TTC549 (cell line): ENCODE results near the gene ANAPC7.
"Not testable (repeated sequence)": the region's sequence is repeated elsewhere in the genome, so short reads cannot be mapped to it uniquely, and the experiment has no call there.

ENCODE experiments used
- FAIRE-seq: peaks from 2 replicates; lab custom pipeline; 2012; peaks lifted over from hg19 to GRCh38; lab: Jason Lieb, UNC

The ANAPC7 gene

DNA sequence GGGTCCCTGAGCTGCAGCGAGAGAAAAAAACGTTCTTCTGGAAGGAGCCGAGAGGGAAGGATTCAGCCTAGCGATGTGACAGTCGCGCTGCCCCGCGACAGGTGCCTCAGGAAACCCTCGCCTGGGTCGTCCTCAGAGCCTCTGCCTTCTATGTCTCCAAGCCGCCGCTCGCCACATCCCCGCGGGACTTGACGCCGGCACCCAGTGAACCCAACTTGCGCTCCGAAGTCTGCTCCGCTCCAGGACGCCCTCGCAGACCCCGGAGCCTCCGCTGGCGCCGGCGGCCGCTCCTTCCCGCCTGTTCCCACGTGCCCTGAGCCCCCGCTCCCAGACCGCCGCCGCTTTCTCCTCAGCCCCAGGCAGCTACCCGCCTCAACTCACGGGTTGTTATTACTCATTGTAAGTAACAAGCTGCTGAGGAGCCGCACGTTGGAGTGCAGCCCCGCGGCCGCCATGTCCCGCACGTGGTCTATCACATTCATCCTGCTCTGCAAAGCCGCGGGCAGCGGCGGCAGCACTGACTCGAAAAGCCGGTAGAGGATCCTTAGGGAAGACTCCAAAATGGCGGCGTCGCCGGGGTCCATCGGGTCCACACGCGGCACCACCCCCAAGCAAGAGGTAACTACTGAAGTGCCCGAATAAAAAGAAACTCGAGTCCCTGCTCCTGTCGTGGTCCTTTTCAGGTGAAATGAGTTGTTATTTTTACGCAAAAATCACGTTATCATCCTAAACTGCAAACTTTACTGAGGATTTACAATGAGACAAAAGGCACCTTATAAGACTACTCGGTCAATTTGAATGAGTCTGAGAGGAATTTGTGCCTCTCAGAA, at the start of gene ANAPC7:
TSS of gene ANAPC7 (minus strand) at position 563 of the 830 bp plus-strand sequence. CDS start at position 482, 81 bp downstream.
- FAIRE-seq = no peak

DNA sequence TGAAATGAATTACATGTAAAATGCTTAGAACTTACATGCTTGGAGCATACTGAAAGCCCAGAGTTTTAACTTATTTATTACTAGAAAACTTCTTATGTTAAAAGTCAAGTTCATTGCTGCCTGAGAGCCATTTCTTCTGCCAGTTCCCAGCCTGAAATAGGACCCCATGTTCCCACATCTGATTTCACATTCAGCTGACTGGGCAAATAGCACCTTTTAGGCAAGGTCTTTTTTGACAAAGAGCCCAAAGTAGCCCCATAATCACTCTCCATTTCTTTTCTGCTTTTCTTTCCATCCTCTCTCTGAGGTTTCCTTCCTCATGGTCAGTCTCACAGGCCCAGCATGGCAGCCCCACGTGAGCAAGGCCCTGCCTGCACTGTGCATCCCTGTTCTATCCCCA, 47.8 kb upstream of the ANAPC7 start:
- FAIRE-seq = no peak

GRCh38 chr12:110449799-110450497, 46.4 kb upstream of the ANAPC7 start, which contains the start of gene ARPC3:
Gene ARPC3 (minus strand): TSS chr12:110450337. CDS start chr12:110450260, 77 bp downstream.
- FAIRE-seq = no peak

DNA sequence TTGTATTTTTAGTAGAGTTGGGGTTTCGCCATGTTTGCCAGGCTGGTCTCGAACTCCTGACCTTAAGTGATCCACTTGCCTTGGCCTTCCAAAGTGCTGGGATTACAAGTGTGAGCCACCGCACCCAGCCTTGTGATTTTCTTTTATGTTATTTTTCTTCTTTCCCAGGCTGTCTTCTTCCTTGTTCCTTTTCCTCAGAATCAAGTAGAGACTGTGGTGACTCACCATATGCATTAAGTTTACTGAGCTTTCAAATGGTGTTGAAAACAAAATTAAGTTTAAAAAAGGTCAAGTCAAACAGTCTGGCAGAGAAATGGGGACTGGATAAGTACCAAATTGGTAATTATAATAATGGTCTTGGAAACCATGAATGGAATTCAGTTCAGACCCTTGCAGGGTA, 40.9 kb upstream of the ANAPC7 start:
- FAIRE-seq = no peak

- no peak for FAIRE-seq
Measured at GRCh38 chr12:110436231-110436630, 32.7 kb upstream of the ANAPC7 start.

- peak; percentile 39 for FAIRE-seq
Measured at GRCh38 chr12:110431957-110432587, 28.6 kb upstream of the ANAPC7 start.

- FAIRE-seq = not testable (repeated sequence)
Measured at GRCh38 chr12:110429676-110430075, 26.2 kb upstream of the ANAPC7 start.

DNA sequence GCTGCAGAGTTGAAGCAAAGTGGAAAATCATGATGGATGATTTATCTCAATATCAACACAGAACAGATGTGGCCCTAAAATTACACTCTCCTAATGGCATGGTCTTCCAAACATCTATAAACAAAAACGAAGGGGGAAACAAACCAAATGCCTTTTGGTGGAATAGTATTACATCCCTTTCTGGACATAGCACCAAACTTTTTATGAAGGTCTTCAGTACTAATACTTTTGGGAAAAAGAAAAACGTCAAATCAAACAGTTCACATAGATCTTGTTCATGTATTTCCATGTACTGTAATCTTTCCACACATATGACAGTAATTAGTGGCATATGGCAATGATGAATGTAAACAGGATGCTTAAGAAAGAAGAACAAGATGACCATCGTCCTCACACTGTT, 22.9 kb upstream of the ANAPC7 start:
- FAIRE-seq = no peak

GRCh38 chr12:110424237-110424636, 20.7 kb upstream of the ANAPC7 start:
- no peak for FAIRE-seq

- no peak for FAIRE-seq
Measured at GRCh38 chr12:110421701-110422100, 18.2 kb upstream of the ANAPC7 start.

- FAIRE-seq = no peak
Measured at GRCh38 chr12:110421159-110421661, 17.7 kb upstream of the ANAPC7 start.

- not testable (repeated sequence) for FAIRE-seq
Measured at GRCh38 chr12:110420644-110421043, 17.1 kb upstream of the ANAPC7 start.

GRCh38 chr12:110417113-110417512, 13.6 kb upstream of the ANAPC7 start:
- FAIRE-seq = not testable (repeated sequence)

GRCh38 chr12:110410086-110410485, 6.6 kb upstream of the ANAPC7 start:
- FAIRE-seq = not testable (repeated sequence)

DNA sequence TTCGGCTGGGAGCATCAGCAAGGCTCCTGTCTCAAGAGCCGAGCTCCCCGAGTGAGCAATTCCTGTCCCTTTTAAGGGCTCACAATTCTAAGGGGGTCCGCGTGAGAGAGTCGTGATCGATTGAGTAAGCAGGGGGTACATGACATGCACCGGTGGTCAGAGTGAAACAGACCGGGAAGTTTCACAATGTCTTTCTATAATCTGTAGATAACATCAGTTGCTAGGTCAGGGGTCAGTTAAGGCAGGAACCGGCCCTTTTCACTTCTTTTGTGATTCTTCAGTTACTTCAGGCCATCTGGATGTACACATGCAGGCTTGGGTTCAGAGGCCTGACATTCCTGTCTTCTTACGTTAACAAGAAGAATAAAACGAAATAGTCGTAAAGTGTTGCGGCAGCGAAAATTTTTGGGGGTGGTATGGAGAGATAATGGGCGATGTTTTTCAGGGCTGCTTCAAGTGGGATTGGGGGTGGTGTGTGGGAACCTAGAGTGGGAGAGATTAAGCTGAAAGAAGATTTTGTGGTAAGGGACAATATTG, 1.7 kb upstream of the ANAPC7 start:
- not testable (repeated sequence) for FAIRE-seq

DNA sequence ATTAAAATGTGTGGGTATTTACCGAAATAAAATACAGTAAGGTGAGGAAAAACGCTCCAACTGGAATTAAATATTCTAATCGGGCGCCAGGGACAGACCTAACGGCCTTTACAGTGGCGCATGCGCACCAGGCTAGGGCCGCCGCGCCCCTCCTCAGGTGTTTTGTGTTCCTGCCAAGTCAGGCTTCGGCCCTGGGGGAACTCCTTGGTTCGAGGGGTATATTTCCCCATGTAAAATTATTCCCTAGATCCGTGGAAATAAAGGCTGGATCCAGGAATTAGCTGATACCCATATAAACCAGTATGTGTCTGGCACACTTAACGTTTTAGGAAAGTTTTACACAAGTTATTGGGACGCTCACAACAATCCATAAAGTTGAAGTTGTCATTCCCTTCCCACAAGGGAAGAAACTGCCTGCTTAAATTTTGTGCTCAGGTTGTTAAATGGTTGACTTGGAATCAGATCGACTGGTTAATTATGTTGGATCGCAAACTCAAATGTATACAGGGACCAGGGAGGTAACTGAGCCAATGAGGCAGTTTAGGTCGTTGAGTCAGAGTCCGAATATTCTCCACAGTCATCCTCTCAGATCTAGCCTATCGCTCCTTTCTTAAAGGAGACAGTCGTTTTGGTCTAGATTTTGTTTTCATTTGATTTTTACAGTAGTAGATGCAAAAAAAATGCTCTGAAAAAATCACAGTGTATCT, 621 bp upstream of the ANAPC7 start:
- no peak for FAIRE-seq

DNA sequence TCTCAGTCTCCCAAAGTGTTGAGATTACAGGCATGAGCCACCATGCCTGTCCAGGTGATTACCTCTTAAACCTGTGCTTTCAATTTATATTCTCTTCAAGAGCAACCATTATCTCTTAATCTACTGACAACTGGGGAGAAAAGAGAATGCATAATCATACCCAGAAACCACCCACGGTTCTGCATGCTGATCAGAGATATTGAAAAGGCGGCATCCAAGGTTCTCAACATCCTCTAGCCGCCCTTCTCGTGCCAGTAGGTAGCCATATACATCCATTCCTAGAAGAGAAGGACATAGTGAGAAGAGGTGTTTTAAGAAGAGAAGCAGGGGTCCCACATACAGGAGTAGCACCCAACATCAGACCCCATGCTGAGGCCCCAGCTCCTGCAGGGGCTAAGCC, 20.8 kb downstream of the ANAPC7 start:
- no peak for FAIRE-seq

DNA sequence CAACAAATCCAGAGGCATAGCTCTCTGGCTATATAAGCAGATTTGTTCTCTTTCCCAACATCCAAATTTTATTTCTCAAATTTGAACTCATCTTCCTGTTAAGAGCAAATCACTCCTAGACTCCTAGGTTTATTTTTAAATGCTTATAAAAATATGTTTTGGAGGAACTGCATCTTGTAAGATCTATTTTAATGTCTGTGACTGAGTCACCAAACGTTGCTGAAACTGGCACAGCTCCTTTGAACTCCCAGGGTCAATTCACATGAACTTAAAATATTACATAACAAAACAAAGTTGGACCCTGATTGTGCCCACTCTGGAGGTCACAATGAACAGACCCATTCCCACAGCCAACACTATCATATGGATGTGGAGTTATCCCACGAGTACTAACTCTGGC, 23.9 kb downstream of the ANAPC7 start:
- no peak for FAIRE-seq

DNA sequence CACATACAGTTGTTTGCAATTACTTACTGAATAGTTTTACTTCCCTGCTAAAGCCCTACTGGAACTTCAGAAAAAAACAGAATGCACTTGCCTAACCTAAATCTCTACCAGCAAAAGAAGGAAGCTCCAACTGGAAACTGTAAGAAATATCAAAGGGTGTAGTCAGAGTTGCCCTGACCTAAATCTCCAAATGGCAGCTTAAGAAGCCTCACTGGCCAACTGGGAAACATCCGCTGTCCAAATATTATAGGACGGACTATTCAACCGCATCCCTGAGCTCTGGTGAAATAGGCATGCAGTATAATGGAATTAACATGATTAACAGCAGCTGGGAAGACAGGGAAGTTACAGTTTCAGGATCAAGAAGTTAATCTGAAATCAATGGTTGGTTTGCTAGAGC, 24.3 kb downstream of the ANAPC7 start:
- no peak for FAIRE-seq

DNA sequence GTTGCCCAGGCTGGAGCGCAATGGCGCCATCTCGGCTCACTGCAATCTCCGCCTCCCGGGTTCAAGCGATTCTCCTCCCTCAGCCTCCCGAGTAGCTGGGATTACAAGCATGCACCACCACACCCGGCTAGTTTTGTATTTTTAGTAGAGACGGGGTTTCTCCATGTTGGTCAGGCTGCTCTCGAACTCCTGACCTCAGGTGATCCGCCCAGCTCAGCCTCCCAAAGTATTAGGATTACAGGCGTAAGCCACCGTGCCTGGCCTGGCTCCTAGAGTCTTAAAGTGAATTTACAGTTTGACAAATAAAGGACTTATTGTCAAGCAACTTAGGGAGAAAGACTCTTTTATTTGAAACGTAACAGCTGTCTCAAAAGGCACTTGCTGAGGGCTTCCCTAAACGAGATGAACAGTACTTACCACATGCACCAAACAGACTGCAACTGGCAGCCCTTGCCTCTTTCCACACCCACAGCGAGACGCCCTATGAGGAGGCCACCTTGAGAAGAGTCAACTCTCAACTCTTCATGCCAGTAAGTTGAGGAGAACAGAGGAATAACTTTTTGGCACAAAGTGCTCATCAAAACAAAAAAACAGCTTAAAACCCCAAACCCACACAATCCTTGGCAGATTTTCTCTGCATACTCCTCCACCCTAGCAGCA, 25.2 kb downstream of the ANAPC7 start:
- not testable (repeated sequence) for FAIRE-seq

DNA sequence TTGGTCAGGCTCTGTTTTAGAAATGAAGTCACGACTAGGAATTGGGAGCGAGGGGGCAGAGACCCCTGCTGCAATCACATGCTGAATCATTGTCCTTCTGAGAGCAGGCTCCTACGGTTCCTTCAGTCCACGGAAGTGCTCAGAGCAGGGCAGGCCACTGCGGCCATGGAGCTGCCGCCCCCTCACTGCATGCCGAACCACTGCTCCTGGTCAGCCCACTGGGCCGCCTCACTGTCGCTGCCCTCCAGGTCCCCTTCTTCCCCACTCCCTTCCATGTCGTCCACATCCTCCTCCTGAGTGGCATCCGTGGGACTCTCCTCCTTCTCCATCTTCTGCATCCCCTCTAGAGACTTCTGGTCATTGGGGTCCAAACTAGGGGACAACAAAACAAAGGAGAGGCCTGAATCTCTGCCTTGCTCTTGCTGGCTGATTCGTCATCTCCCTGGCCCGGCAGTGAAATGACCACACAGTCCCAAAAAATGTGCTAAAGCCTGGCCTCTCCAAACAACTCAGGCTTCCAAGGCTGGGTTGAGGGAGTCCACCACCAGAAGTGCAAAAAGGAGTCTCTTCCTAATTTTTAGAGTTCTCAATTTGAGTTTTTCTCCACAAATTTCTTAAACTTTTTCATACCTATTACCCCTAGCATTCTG, 29.4 kb downstream of the ANAPC7 start:
- no peak for FAIRE-seq
